GM18519 (cell line): ENCODE data around the gene HSPBP1.

Source experiments
- ATAC-seq: cut with Tn5 transposase; IDR thresholded peaks from one replicate; pipeline ENCODE4 v1.9.1; 2021; ENCODE audit warnings: mild to moderate bottlenecking, moderate library complexity; ENCODE audit not compliant: unreplicated experiment, low FRiP score

The HSPBP1 gene

DNA sequence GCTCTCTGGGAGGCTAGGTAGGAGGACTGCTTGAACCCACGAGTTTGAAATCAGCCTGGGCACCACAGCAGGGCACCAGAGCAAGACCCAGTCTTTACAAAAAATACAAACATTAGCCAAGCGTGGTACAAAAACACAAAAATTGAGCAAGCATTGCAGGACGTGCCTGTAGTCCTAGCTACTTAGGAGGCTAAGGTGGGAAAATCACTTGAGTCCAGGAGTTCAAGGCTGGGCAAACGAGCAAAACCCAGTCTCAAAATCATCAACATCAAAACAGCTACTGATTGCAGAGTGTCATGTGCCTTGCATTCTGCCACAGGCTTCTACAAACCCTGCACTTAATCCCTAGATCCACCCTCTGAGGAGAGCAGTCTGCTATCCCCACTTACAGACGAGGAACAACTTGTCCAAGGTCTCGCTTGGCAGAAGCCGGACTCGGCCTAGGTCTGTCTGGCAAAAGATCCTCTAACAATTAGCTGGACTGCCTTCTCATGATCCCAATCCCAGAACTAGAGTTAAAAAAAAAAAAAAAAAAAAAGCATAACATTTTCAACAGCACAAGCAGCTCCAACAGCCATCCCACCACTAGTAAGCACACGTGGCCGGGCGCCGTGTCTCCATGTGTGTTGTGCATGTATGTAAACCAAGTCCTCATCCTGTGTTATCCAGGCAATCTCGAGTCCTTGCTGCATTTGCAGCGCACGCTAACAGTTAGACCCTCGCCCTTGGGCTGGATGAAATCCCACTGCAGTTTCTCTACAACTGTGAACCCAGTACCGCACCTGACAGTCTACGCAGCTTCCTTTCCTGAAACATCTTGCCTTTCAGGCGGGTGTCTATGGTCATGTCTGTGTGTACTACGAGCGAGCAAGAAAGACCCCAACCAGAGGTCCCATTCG, 23.1 kb downstream of the HSPBP1 start:
- ATAC-seq: no peak

DNA sequence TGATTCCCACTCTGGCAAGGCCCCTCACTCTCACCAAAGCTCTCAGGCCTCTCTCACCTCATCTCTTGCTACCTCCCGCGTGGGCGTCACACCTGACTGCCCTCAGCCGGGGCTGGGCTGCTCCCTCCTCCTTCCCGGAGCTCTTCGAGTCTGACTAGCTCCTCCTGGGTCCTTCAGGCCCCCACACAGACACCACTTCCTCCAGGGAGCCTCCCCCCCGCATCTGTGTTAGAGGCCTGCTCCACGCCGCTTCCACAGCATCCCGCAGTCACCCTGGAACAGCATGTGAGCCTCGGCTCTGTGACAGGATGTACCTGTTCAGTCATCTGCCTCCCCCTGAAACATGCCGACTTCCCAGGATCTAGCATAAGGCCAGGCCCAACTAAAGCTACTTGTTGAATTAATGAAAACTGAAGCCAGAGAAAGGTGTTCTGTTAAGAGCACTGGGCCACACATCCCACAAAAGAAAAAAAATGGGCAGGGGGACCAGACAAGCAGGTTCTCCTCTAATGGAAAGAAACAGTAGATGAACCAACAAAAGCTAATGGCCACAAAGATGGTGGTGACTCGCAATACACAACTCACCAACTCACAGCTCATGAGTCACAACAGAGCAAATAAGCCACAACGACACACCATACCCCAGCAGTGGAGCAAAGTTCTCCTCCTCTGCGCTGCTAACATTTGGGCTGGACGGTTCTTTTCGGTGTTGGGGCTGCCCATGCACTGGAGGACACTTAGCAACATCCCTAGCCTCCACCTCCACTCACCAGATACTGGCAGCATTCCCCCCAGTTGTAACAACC, 24.1 kb downstream of the HSPBP1 start:
- no peak for ATAC-seq

DNA sequence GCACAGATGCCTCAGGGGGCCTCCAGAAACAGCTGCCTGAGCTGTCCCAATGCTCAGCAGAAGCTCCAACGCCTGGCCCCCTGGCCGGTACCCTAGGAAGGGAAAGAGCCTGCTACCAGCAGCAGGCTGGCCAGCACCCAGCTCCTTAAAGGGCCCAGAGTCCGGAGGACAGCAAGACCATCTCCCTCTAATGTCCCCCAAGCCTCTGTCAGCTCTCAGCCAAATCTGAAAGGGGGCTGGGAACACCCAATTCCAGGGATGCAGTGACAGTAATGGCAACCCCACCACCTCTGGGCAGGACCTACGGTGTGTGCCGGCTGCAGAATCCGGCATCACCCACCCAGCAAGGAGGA, 25.3 kb downstream of the HSPBP1 start:
- no peak for ATAC-seq

DNA sequence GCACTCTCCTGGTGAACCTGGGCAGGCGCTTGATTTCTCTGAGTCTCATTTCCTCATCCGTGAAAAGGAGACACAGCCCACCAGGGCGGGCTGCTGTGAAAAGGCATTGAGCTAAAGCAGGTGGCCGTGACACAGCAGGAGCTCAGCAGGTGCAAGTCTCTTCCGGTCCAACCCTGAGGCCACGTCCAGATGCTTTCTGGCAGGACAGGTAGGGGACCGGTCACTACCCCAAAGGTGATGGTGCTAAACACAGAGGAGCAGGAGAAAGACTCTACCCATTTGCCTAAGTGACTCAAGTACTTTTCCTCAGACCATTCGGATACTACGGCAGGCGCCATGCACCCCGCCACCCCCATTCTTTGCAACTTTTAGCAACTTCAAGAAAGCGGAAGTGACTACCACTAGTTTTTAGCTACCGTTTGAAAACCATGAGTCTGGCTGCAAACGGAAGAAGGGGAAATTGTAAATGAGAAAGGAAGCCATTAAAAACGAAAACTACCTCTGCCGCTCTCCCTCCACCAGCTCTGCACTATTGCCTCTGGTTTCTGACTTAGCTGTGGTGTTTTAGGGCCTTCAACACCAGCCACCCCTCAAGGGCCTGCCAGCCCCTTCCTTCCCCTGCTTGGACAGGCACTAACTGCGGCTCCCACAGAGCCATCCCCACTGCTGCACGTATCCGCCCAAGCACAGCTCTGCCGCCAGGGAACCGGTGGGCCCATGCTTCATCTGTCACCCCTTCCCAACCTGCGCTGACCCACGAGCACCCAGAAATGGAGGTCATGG, 25.9 kb downstream of the HSPBP1 start:
- ATAC-seq: peak; percentile 32

DNA sequence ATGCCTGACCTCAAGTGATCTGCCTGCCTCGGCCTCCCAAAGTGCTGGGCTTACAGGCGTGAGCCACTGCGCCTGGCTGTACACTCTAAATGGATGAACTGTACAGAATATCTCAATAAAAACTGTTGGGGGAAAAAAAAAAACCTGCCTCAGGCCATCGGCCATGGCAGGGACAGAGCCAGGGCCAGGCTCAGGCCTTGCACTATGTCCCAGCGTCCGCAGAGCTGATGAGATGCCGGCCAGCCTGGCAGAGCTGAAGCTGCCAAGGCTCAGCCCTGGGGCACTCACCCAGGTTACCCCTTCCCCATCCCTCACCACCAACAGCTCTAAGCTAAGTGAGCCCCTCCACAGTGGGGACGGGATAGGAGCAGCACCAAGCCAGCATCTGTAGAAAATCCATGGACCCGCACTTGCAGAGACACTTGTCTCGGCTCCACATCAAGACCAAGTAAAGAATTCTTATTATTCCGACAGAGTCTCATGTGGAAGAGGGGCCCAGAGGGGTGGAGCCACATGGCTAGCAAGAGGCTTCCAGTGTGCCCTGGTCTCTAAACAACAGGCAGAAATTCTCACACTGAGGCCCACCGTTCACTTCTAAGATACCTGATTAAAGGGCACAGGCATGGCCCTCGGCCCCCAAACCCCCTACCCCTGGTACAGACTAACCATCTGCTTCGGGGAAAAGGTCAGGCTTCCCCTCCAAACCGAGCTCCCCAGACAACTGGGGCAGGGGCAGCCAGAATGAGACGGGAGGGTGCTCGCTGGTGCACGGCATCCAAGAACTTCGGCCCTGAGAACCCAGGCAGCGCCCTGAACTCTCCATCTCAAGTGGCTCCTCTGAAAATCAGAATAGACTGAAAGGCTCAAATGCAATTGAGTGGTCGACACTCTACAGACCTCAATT, 26.9 kb downstream of the HSPBP1 start:
- no peak for ATAC-seq

DNA sequence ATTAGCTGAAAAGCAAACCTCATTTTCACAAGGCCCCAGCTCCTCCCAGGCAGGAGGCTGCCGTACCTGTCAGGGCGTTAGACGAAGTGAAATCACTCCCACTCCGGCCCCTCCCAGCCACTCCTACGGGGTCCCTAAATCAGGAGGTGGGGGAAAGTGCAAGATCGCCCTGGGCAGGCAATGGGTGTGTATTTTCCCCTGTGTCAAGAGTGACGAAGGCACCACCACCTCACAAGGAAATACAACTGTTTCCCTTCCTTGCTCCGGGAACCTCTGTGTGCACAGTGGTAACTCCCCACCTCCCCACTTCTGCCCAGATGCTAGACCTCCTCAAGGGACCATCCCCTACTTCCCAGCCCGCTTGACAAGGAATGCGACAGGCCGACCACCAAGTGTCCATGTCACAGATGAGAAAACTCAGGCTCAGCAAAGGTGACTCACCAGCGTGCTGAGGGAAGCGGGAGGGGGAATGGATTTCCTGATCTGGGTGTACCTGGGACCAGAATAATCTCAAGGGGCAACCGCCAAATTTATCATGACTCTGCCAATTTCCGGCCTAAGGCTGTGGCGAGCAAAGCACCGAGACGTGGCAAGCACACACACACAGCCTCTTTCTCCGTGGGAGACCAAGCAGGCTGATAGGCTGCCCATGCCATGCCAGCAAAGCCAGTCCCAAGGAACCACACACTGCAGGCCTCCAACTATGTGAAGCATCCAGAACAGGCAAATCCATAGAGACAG, 28.4 kb downstream of the HSPBP1 start:
- ATAC-seq: no peak

DNA sequence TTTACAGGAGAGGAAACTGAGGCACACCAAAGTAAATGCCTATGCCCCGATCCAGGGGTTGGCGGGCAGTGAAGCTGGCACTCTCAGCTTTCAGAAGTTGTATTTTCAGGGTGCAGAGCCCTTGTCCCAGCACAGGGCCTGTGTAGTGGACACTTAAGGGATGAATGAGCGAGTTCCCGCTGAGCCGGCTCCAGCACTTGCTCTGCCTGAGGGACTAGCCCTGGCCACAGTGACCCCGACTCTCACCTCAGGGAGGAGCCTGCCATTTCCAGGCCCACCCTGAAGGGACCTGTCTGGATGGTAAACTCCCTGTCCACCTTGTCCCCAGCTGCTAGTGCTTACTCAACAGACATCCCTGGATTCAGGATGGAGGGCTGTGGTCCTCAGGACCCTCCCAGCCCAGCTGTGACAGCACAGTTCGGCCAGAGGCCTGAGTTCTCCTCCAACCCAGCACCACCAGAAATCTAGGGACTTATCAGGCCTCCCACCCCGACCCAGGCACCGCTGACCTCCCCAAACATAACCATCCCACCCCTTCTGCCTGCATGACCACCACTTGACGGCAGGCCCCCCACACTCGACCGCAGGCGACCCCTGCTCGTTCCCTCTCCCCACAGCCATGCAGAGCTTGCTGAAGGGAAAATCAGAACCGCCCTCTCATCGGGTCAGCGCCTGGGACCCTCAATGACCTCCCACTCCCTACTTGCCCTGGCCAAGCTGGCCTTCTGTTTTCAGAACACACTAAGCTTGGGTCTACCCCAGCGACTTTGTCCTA, 29.5 kb downstream of the HSPBP1 start:
- ATAC-seq: no peak

DNA sequence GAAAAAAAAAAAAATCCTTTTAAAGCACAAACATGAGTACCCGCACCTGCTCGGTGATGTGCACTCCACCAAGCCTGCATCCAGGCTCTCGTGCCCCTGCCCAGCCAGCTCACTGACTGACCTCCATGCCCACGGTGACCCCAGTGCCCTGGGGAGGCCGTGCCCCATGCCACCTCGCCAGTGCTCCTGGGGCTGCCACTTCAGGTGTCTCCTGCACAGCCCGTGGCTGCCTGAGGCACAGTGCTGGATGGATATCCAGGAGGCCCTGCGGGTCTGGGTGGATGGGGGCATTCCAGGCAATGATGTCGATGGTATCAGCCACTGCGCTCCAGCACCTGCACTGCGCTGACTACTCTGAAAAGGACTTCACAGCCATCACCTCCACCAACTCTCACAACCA, 30.1 kb downstream of the HSPBP1 start:
- ATAC-seq: no peak

DNA sequence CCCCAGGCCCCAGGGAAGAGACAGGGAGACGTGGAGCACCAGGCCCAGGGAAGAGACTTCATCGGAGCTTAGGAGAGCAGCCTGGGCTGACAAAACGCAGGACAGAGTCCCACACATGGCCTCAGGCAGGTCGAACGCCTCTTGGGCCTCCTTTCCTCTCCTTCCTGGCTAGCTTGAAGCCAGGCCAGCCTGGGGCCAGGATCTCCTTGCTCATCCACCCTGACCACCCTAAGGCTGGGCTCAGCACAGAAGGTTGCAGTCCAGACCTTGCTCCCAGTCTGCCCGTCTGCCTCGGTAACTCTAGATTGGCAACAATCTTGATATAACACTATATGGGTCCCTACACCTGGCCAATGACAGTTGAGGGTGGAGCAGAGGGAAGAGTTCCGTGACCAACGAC, 31.2 kb downstream of the HSPBP1 start:
- no peak for ATAC-seq

DNA sequence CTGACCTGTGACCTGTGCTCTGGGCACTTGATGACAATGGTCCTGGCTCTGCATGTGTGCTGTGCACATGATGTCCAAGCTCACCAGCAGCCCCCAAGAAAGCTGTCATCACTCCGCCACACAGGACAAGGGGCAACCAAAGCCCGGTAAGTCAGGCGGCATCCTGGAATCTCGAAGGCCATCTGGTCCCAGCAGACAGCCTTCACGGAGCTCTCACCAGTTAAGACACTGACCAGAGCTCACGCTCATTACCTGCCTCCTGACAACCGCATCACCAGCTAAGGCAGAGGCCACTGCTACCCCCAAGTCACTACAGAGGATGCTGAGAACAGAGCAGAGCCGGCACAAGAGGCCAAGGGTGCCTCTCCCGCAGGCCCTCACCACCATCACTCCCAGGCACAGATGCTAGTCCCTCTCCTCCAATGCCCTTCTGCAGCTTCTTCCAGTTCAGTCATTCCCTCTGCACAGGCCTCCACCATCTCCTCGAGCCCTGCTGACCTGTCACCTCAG, 31.7 kb downstream of the HSPBP1 start:
- ATAC-seq: no peak

DNA sequence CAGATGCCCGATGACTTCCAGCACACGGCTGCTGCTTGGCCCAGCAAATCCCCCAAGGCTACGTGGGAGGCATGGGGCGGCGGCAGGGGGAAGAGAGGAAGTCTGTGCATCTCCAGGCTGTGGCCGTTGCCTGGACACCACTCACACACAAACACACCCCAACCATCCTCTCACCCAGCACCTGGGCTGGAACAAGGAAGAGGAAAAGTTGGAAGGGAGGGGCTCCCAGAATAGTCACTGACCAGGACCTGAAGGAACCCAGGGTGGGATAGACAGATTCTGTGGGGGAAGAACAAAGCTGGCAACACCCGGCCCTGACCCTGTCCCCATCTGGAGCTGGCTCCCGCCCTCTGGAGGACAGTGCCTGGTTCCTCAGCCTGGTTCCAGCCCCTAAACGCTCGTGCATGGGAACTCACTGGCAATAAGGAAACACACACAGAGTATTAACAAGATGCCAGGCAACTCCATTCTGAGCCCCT, 32.2 kb downstream of the HSPBP1 start:
- ATAC-seq: no peak

DNA sequence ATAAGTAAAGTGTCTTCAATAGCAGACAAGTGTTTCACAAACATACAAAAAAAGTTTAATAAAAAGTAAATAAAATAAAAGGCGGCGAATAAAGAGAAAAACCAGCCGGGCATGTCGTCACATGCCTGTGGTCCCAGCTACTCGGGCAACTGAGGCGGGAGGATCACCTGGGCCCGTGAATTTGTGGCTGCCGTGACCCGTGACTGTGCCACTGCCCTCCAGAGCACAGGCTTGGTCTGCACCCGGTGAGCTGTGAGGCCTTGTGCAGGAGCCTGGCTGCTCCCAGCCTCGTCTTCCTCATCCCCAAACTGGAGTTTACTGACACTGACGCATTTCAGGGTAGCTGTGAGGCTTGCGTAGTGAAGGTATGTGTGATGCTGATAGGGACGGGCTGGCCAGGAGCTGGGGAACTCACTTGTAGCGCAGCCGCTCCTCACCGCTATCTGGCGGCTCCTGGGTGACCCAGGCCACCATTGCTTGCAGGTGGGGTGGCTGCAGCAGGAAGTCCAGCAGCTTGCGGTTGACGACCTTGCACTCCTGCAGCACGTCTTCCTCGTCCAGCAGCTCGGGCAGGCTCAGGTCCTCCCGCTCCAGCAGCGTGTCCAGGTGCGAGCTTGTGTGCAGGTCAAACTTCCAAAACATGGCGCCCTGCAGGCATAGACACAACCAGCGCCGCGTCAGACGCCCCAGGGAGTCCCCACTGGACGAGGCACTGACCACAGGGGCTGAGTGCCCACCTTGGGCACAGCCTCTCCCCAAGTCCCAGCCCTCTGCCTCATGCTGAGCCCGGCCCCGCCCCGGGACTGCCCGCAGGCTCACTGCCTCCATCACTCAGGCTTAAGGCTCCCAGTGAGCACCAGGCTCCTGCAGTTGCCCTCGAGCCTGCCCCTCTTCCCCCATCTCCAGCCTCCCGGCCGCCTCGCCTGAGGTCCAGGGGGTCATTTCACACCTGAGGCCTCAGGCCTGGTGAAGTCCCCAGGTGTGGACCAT, 33.2 kb downstream of the HSPBP1 start:
- ATAC-seq: no peak

DNA sequence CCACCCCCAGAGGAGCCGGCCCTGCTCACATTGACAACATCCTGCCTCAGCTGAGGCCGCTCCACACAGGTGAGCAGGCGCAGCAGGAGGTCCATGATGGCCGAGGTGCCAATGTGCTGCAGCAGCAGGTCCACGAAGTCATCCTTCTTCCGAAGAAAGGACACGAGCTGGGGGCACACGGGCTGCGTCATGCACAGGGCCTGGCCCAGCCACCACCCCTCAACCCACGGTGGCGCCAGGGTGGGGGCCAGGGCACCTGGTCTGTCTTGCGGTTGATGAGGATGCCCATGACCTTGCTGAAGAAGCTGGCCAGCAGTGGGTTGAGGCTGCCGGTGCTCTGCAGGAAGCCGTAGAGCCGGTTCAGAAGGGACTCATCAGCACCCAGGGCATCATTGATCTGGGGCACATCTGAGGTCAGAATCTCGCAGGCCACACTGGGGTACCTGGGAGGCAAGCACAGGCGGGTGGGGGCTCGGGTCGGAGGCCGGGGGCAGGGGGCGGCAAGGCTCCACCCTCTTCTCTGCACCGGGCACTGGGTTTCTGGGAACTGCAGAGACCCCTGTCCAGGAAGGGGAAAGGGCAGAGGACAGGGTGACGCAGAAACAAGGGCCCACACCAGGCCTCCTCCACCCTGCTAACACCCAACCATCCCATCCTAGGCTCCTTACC, 34.5 kb downstream of the HSPBP1 start:
- ATAC-seq: no peak

DNA sequence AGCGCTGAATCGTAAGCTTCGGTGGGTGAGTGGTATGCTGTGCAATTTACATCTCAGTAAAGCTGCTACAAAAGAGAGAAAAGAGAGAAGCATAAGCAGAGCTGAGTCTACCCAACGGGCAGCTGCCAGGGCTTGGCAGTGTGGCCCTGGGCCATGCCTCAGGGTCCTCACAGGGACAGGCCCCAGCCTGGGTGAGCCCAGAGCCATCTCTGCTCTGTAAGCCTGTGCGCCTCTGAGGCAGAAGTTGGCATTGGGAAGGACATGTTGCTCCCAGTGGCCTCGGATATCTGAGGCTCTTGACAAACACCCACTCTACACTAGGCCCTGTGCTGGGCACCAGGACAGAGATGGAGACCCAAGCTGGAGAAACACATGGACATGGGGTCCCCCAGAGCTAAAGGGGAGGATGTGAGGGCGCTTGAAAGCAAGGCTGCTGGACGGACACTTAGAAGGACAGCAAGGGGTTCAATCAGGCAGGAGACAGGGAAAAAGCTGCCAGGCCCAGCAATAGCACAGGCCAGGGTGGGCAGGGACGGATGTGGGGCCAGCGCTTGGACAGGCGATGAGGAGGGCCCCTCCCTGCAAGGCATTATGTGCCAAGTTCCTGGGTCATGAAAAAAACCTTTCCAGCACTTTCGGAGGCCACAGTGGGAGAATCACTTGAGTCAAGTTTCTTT, 35.8 kb downstream of the HSPBP1 start:
- ATAC-seq: no peak

DNA sequence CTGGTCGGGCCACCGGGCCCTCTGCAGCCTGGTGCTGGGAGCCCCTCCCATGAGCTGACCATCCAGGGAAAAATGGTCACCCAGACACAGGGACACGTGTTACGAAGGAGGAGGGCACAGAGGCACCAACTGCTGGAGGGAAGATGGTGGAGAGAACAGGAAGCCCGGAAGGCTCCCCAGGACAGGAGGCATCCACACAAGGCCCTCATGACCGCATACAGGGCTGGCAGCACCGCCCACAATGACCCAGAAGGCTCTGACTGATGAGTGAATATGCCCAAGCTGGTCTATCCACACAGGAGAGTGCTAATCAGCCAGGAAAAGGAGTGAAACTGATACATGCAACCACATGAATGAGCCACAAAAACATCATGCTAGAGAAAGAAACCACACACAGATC, 37.4 kb downstream of the HSPBP1 start:
- no peak for ATAC-seq

DNA sequence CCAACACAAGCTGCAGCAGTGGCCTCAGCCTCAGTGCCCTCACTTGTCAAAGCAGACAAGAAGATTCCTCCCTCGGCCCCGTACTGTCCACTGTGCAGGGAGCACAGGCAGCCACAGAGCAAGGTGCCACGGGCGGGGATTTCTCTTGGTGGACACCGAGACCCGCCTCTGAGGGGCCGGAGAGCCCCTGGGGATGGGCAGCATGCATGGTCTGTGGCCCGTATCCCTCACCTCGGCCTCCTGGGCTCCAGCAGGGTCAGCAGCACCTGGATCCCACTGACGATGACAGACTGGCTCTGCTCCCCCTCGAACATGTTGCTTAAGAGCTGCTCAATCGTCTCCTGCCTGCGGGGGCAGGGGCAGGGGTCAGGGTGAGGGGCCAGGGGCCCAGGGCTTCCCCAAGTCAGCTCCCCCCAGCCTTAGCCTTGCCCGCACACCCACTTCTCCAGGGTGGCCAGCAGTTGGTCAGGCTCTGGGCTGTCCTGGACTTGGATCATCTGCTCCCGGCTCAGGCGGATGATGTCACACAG, 37.9 kb downstream of the HSPBP1 start:
- ATAC-seq: no peak
